GM23338 (cell line): ENCODE measurements around the gene SULT2B1.

Experiments used
- CREB1 ChIP-seq: fragments of 250-450 bp; sonication (Bioruptor Pico); IDR thresholded peaks from 2 replicates; pipeline ENCODE4 v1.5.0; 2020; ENCODE audit warnings: low read depth, mild to moderate bottlenecking, moderate library complexity
- EZH2 ChIP-seq: fragments of 200-600 bp; sonication (generic); IDR thresholded peaks from one replicate; pipeline ENCODE4 v1.8.0; 2017; ENCODE audit warnings: antibody characterized with exemption, mild to moderate bottlenecking, low read depth; ENCODE audit not compliant: unreplicated experiment
- EZH2phosphoT487 ChIP-seq: fragments of 200-600 bp; sonication (generic); IDR thresholded peaks from one replicate; pipeline ENCODE4 v1.8.1; 2018; ENCODE audit warnings: antibody characterized with exemption; ENCODE audit not compliant: unreplicated experiment
- JUNB ChIP-seq: IDR thresholded peaks from one replicate; pipeline ENCODE4 v1.6.1; 2016; ENCODE audit warnings: antibody characterized with exemption; ENCODE audit not compliant: unreplicated experiment
- POLR2AphosphoS5 ChIP-seq: IDR thresholded peaks from 2 replicates; pipeline ENCODE4 v1.6.1; 2016; ENCODE audit warnings: antibody characterized with exemption, low read depth
- TF ChIP-seq, protein P1 (sequence below), 2 experiments: fragments of 200-600 bp in 1 of 2; sonication (generic) in 1 of 2; conservative IDR thresholded peaks; 2 replicates each; pipeline versions ENCODE4 v1.5.1 to v1.6.1; 2016 to 2017; ENCODE audit warnings: antibody characterized with exemption in 2 of 2, low read depth in 2 of 2, mild to moderate bottlenecking in 2 of 2, moderate library complexity in 1 of 2
- TF ChIP-seq, protein P2 (sequence below): IDR thresholded peaks from one replicate; pipeline ENCODE4 v1.6.1; 2018; ENCODE audit warnings: antibody characterized with exemption; ENCODE audit not compliant: unreplicated experiment

DNA sequence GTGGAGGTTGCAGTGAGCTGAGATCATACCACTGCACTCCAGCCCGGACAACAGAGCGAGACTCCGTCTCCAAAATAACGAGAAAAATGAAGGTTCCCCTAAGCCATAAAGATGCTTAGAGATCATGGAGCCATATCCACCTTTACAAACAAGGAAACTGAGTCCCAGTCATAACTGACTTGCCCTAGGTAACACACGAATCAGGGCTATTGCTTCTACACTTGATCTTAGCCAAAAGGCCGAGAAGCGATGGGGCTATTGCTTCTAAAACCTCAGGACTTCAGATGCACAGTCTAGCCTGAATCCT is 82.0 kb downstream of the SULT2B1 start:
- no peak for TF ChIP-seq EZH2phosphoT487
- TF ChIP-seq, protein P1, sequence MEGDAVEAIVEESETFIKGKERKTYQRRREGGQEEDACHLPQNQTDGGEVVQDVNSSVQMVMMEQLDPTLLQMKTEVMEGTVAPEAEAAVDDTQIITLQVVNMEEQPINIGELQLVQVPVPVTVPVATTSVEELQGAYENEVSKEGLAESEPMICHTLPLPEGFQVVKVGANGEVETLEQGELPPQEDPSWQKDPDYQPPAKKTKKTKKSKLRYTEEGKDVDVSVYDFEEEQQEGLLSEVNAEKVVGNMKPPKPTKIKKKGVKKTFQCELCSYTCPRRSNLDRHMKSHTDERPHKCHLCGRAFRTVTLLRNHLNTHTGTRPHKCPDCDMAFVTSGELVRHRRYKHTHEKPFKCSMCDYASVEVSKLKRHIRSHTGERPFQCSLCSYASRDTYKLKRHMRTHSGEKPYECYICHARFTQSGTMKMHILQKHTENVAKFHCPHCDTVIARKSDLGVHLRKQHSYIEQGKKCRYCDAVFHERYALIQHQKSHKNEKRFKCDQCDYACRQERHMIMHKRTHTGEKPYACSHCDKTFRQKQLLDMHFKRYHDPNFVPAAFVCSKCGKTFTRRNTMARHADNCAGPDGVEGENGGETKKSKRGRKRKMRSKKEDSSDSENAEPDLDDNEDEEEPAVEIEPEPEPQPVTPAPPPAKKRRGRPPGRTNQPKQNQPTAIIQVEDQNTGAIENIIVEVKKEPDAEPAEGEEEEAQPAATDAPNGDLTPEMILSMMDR (conservative IDR thresholded peaks at IDR 0.05; ENCODE audit: low read depth in 2 of 2) = no peak
- TF ChIP-seq, protein P2, sequence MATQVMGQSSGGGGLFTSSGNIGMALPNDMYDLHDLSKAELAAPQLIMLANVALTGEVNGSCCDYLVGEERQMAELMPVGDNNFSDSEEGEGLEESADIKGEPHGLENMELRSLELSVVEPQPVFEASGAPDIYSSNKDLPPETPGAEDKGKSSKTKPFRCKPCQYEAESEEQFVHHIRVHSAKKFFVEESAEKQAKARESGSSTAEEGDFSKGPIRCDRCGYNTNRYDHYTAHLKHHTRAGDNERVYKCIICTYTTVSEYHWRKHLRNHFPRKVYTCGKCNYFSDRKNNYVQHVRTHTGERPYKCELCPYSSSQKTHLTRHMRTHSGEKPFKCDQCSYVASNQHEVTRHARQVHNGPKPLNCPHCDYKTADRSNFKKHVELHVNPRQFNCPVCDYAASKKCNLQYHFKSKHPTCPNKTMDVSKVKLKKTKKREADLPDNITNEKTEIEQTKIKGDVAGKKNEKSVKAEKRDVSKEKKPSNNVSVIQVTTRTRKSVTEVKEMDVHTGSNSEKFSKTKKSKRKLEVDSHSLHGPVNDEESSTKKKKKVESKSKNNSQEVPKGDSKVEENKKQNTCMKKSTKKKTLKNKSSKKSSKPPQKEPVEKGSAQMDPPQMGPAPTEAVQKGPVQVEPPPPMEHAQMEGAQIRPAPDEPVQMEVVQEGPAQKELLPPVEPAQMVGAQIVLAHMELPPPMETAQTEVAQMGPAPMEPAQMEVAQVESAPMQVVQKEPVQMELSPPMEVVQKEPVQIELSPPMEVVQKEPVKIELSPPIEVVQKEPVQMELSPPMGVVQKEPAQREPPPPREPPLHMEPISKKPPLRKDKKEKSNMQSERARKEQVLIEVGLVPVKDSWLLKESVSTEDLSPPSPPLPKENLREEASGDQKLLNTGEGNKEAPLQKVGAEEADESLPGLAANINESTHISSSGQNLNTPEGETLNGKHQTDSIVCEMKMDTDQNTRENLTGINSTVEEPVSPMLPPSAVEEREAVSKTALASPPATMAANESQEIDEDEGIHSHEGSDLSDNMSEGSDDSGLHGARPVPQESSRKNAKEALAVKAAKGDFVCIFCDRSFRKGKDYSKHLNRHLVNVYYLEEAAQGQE = no peak
- no peak for TF ChIP-seq EZH2
- no peak for TF ChIP-seq CREB1 (CRISPR knock-in tag)
- TF ChIP-seq JUNB = no peak
- TF ChIP-seq POLR2AphosphoS5 = no peak
